GM12878 (cell line): ENCODE results near the gene PCK1. TPM values are rescaled to one million over a fixed set of nuclear protein-coding genes. Genes with fewer than 3 reads are reported as not detected.

Source experiments
- SMAD1 ChIP-seq: fragments of 450-650 bp; IDR thresholded peaks from 2 replicates; pipeline ENCODE4 v1.6.1; 2018; ENCODE audit warnings: mild to moderate bottlenecking, low read depth; ENCODE audit not compliant: partially characterized antibody
- TCF7 ChIP-seq: IDR thresholded peaks from 2 replicates; pipeline ENCODE4 v1.6.1; 2014; ENCODE audit warnings: antibody characterized with exemption, borderline replicate concordance
- polyA plus RNA-seq, 11 experiments: library from polyadenylated mRNA; depleted of rRNA in 4 of 11; unstranded in 6 of 11; stranded (reverse) in 5 of 11; fragments of >200 nt; fragmentation: Nextera tagmentation in 4 of 11; fragmentation: Illumina TruSeq in 1 of 11; extraction: Ambion mirVana in 4 of 11; extraction: Trizol in 1 of 11; gene quantifications; 1 replicate in 1 of 11; 2 replicates in 10 of 11; pipeline versions ENCODE4 v1.2.1 to v1.2.3, GENCODE V29; 2011 to 2016; ENCODE audit warnings: inconsistent platforms in 2 of 11, missing spikeins in 2 of 11, low read depth in 1 of 11
- total RNA-seq, 4 experiments: library from RNA; depleted of rRNA in 3 of 4; stranded (reverse); fragments of >200 nt in 3 of 4; fragmentation: Illumina TruSeq in 1 of 4; extraction: Trizol in 1 of 4; gene quantifications; 2 replicates each; pipeline versions ENCODE4 v1.2.1 to v1.2.3, GENCODE V29; 2013 to 2021
- TF ChIP-seq, protein P1 (sequence below): IDR thresholded peaks from 2 replicates; pipeline ENCODE4 v1.6.1; 2012; ENCODE audit warnings: improper control_type of control experiment, low read depth, low read length; ENCODE audit not compliant: insufficient replicate concordance
- TF ChIP-seq, protein P2 (sequence below): fragments of 450-650 bp; IDR thresholded peaks from 2 replicates; pipeline ENCODE4 v1.6.1; 2014; ENCODE audit warnings: mild to moderate bottlenecking

Gene PCK1
- total and polyA plus RNA-seq, 10 of the 15 experiments (the other 5 are each of a cell fraction or from before 2014, with no cell fraction given) = 0.02 to 0.33 (median 0.09) TPM; not detected in 5

DNA sequence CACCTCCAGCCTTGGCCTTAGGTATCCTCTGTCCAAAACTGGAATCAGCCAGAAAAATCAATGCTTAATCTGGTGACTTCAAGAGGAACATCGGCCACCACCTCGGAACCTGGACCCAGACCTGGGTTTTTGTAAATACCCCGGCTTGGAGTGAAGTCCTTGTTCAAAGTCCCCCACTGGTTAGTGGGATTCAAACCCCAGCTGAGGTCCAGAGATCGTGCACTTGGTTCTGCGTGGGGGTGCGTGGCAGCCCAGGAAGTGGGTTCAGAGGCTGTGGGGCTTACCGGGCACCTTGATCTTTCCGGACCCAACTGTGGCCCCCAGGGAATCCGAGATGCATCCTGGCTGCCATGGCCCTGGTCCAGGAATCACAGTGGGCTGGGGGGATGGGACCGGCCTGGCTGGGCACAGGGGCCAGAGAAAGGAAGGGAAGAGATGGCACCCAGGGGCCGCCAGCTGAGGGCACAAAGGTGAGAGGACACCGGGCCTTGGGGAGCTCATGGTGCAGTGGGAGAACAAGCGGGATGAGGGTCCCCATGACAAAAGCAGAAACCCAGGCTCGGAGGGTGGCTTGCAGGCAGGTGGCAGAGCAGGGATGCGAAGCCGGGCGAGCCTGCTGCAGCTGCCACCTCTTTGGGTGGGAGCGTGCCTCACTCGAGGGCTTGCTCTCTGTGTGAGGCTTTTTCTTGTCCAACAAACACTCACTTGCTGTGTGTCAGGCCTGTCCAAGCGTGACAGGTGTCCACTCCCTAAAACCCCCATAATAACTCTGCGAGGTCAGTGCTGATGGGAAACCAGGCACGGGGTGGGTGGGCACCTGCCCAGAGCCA is 31.6 kb downstream of the PCK1 start (continued):
- TF ChIP-seq, protein P1, sequence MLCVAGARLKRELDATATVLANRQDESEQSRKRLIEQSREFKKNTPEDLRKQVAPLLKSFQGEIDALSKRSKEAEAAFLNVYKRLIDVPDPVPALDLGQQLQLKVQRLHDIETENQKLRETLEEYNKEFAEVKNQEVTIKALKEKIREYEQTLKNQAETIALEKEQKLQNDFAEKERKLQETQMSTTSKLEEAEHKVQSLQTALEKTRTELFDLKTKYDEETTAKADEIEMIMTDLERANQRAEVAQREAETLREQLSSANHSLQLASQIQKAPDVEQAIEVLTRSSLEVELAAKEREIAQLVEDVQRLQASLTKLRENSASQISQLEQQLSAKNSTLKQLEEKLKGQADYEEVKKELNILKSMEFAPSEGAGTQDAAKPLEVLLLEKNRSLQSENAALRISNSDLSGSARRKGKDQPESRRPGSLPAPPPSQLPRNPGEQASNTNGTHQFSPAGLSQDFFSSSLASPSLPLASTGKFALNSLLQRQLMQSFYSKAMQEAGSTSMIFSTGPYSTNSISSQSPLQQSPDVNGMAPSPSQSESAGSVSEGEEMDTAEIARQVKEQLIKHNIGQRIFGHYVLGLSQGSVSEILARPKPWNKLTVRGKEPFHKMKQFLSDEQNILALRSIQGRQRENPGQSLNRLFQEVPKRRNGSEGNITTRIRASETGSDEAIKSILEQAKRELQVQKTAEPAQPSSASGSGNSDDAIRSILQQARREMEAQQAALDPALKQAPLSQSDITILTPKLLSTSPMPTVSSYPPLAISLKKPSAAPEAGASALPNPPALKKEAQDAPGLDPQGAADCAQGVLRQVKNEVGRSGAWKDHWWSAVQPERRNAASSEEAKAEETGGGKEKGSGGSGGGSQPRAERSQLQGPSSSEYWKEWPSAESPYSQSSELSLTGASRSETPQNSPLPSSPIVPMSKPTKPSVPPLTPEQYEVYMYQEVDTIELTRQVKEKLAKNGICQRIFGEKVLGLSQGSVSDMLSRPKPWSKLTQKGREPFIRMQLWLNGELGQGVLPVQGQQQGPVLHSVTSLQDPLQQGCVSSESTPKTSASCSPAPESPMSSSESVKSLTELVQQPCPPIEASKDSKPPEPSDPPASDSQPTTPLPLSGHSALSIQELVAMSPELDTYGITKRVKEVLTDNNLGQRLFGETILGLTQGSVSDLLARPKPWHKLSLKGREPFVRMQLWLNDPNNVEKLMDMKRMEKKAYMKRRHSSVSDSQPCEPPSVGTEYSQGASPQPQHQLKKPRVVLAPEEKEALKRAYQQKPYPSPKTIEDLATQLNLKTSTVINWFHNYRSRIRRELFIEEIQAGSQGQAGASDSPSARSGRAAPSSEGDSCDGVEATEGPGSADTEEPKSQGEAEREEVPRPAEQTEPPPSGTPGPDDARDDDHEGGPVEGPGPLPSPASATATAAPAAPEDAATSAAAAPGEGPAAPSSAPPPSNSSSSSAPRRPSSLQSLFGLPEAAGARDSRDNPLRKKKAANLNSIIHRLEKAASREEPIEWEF = no peak
- TF ChIP-seq, protein P2, sequence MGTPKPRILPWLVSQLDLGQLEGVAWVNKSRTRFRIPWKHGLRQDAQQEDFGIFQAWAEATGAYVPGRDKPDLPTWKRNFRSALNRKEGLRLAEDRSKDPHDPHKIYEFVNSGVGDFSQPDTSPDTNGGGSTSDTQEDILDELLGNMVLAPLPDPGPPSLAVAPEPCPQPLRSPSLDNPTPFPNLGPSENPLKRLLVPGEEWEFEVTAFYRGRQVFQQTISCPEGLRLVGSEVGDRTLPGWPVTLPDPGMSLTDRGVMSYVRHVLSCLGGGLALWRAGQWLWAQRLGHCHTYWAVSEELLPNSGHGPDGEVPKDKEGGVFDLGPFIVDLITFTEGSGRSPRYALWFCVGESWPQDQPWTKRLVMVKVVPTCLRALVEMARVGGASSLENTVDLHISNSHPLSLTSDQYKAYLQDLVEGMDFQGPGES = no peak
- TF ChIP-seq TCF7 = no peak
- TF ChIP-seq SMAD1 = no peak
- TF ChIP-seq, all 136 proteins: peak for 0
